SK-N-SH (cell line): ENCODE measurements around the gene PRELP. TPM values are rescaled to one million over a fixed set of nuclear protein-coding genes. Genes with fewer than 3 reads are reported as not detected.

Experiments used
- CTCF ChIA-PET: fragments of 300-600, 350-600 bp; formaldehyde crosslinking; extraction: SDS; loops from one replicate; lab custom pipeline; 2021; lab: Yijun Ruan, JAX
- POLR2A ChIA-PET: fragments of 350-600 bp; sonication (Branson Sonifier 250); formaldehyde crosslinking; extraction: SDS; loops from one replicate; lab custom pipeline; 2020; ENCODE audit warnings: antibody characterized with exemption, inconsistent platforms; lab: Yijun Ruan, JAX
- DNase-seq: peaks from one replicate; pipeline ENCODE4 v3.0.0; 2012
- H2AFZ ChIP-seq: fragments of 200-600 bp; sonication (generic); 2 replicates; pipeline ENCODE4 v1.8.1; 2016; ENCODE audit warnings: antibody characterized with exemption, mild to moderate bottlenecking, low read depth
- H3F3A ChIP-seq: fragments of 200-600 bp; sonication (generic); replicated peaks from 2 replicates; pipeline ENCODE3; 2016; ENCODE audit warnings: antibody characterized with exemption, mild to moderate bottlenecking; ENCODE audit not compliant: insufficient read depth
- H3K27ac ChIP-seq, 2 experiments: fragments of 200-500 bp in 1 of 2; fragments of 200-600 bp in 1 of 2; sonication (Bioruptor generic) in 1 of 2; sonication (generic), shearing (Covaris generic) in 1 of 2; 2 replicates each; pipeline versions ENCODE4 v1.5.1 to v1.6.1; 2014 to 2016; ENCODE audit warnings: low read depth in 2 of 2, inconsistent platforms in 1 of 2, low read length in 1 of 2, mild to moderate bottlenecking in 1 of 2, mixed read lengths in 1 of 2
- H3K27me3 ChIP-seq: fragments of 200-600 bp; sonication (generic), shearing (Covaris generic); 2 replicates; pipeline ENCODE4 v1.6.1; 2016; ENCODE audit warnings: mixed run types; ENCODE audit not compliant: insufficient read depth
- H3K36me3 ChIP-seq, 2 experiments: fragments of 200-500 bp in 1 of 2; fragments of 200-600 bp in 1 of 2; sonication (Bioruptor generic) in 1 of 2; sonication (generic) in 1 of 2; replicated peaks in 1 of 2; 2 replicates each; pipeline versions ENCODE3 to v1.5.1; 2014 to 2016; ENCODE audit warnings: low read length in 1 of 2, mild to moderate bottlenecking in 1 of 2; ENCODE audit not compliant: insufficient read depth in 2 of 2, control insufficient read depth in 1 of 2
- H3K4me1 ChIP-seq, 2 experiments: fragments of 200-500 bp in 1 of 2; fragments of 200-600 bp in 1 of 2; sonication (Bioruptor generic) in 1 of 2; sonication (generic), shearing (Covaris generic) in 1 of 2; 2 replicates each; pipeline versions ENCODE4 v1.5.1 to v1.6.1; 2014 to 2016; ENCODE audit warnings: low read depth in 1 of 2, low read length in 1 of 2, mixed run types in 1 of 2; ENCODE audit not compliant: insufficient read depth in 2 of 2, control insufficient read depth in 1 of 2
- H3K4me2 ChIP-seq: fragments of 200-600 bp; sonication (generic), shearing (Covaris generic); 2 replicates; pipeline ENCODE4 v1.6.1; 2017; ENCODE audit warnings: mixed run types
- H3K4me3 ChIP-seq, 2 experiments: fragments of 200-500 bp in 1 of 2; fragments of 200-600 bp in 1 of 2; sonication (Bioruptor generic) in 1 of 2; sonication (generic), shearing (Covaris generic) in 1 of 2; 2 replicates each; pipeline versions ENCODE4 v1.5.1 to v1.8.1; 2014 to 2016; ENCODE audit warnings: low read depth in 2 of 2, inconsistent platforms in 1 of 2, low read length in 1 of 2, mild to moderate bottlenecking in 1 of 2, mixed read lengths in 1 of 2, moderate library complexity in 1 of 2
- H3K79me2 ChIP-seq: fragments of 200-600 bp; sonication (generic); 2 replicates; pipeline ENCODE4 v1.8.1; 2017; ENCODE audit warnings: mild to moderate bottlenecking; ENCODE audit not compliant: insufficient read depth
- H3K9ac ChIP-seq: fragments of 200-600 bp; sonication (generic); 2 replicates; pipeline ENCODE4 v1.6.1; 2017; ENCODE audit warnings: mixed run types
- H3K9me2 ChIP-seq: fragments of 200-600 bp; sonication (generic); 2 replicates; pipeline ENCODE4 v1.6.1; 2017; ENCODE audit warnings: mixed run types
- H3K9me3 ChIP-seq: fragments of 200-600 bp; sonication (generic); 2 replicates; pipeline ENCODE4 v1.6.1; 2017; ENCODE audit warnings: mixed run types, mild to moderate bottlenecking, moderate library complexity
- H4K20me1 ChIP-seq: fragments of 200-600 bp; sonication (generic); 2 replicates; pipeline ENCODE4 v1.6.1; 2017; ENCODE audit warnings: mild to moderate bottlenecking, mixed run types; ENCODE audit not compliant: insufficient read depth
- ELF1 ChIP-seq: IDR thresholded peaks from 2 replicates; pipeline ENCODE4 v1.4.0; 2012
- EZH2phosphoT487 ChIP-seq: fragments of 200-600 bp; sonication (generic); IDR thresholded peaks from 2 replicates; pipeline ENCODE4 v1.6.1; 2017; ENCODE audit warnings: low read depth, mixed run types, mild to moderate bottlenecking, antibody characterized with exemption, moderate library complexity, borderline replicate concordance
- FOXJ3 ChIP-seq: sonication (generic); formaldehyde crosslinking; IDR thresholded peaks from 2 replicates; pipeline ENCODE4 v1.5.1; 2020; ENCODE audit warnings: mild to moderate bottlenecking, missing genetic modification reagents
- FOXM1 ChIP-seq: IDR thresholded peaks from 2 replicates; pipeline ENCODE4 v1.4.0; 2012; ENCODE audit warnings: low read depth, mild to moderate bottlenecking
- GABPA ChIP-seq: IDR thresholded peaks from 2 replicates; pipeline ENCODE4 v1.4.0; 2012; ENCODE audit warnings: low read depth, mild to moderate bottlenecking
- GATA2 ChIP-seq: sonication (generic); formaldehyde crosslinking; IDR thresholded peaks from 2 replicates; pipeline ENCODE4 v1.5.0; 2020; ENCODE audit warnings: mild to moderate bottlenecking, missing genetic modification reagents
- JUND ChIP-seq: IDR thresholded peaks from 2 replicates; pipeline ENCODE4 v1.4.0; 2012
- MAX ChIP-seq: IDR thresholded peaks from 2 replicates; pipeline ENCODE4 v1.4.0; 2012; ENCODE audit warnings: low read depth
- MXI1 ChIP-seq: IDR thresholded peaks from 2 replicates; pipeline ENCODE4 v1.6.1; 2012; ENCODE audit warnings: mild to moderate bottlenecking, low read depth, low read length, improper control_type of control experiment
- NRF1 ChIP-seq: IDR thresholded peaks from 2 replicates; pipeline ENCODE4 v1.6.1; 2012; ENCODE audit warnings: low read depth, mild to moderate bottlenecking, low read length
- PBX3 ChIP-seq: IDR thresholded peaks from 2 replicates; pipeline ENCODE4; 2012
- POLR2AphosphoS5 ChIP-seq: IDR thresholded peaks from 2 replicates; pipeline ENCODE4 v1.6.1; 2012; ENCODE audit warnings: low read depth, low read length
- RXRA ChIP-seq: IDR thresholded peaks from 2 replicates; pipeline ENCODE4 v1.4.0; 2012; ENCODE audit warnings: low read depth, mild to moderate bottlenecking, borderline replicate concordance
- TAF1 ChIP-seq: IDR thresholded peaks from 2 replicates; pipeline ENCODE4 v1.6.1; 2012; ENCODE audit warnings: low read depth, mild to moderate bottlenecking, low read length, moderate library complexity, borderline replicate concordance
- TEAD4 ChIP-seq: IDR thresholded peaks from 2 replicates; pipeline ENCODE4 v1.4.0; 2012; ENCODE audit warnings: mild to moderate bottlenecking, borderline replicate concordance; ENCODE audit not compliant: insufficient read depth
- USF1 ChIP-seq: IDR thresholded peaks from 2 replicates; pipeline ENCODE4 v1.4.0; 2012; ENCODE audit warnings: low read depth, borderline replicate concordance
- WGBS: methylation state at CpG from one replicate; pipeline ENCODE4 v1.1.6; 2017; ENCODE audit warnings: low lambda C conversion rate; 5-methylcytosine and 5-hydroxymethylcytosine counted together
- polyA plus RNA-seq, 3 experiments: library from polyadenylated mRNA; depleted of rRNA; stranded (reverse); fragments of >200 nt; gene quantifications; 2 replicates each; pipeline ENCODE4 v1.2.3, GENCODE V29; 2012

Gene PRELP
- polyA plus RNA-seq, 1 of the 3 experiments (the other 2 are of a cell fraction): 0.48 TPM

GRCh38 chr1:203470240-203470639, 5.4 kb upstream of the PRELP start:
- no peak overlapping the region for H3K9ac ChIP-seq
- POLR2A ChIA-PET: no interaction called here
- H3K4me1 ChIP-seq: peaks cover 0 to 10% of the 10 kb centered on the region in 2 experiments; a peak in 1 of 4 replicates
- no peaks in the 10 kb centered on the region for H3F3A ChIP-seq
- no peak overlapping the region for H3K27ac ChIP-seq
- CTCF ChIA-PET: interaction anchor here (0.8 to 1.4 kb wide), 4 partner anchors 18 to 128 kb away, joined by 3 to 4 read pairs (median 4); no protein-coding TSS in a partner anchor
- H3K4me3 ChIP-seq: no peak overlapping the region
- H3K27me3 ChIP-seq: no peaks in the 10 kb centered on the region
- no peak for TF ChIP-seq GABPA
- no peak for TF ChIP-seq MAX
- TF ChIP-seq FOXJ3: no peak
- no peak for TF ChIP-seq MXI1
- TF ChIP-seq NRF1: no peak
- TF ChIP-seq FOXM1: no peak
- no peak for TF ChIP-seq TEAD4
- no peak for TF ChIP-seq RXRA
- no peak for TF ChIP-seq TAF1
- TF ChIP-seq EZH2phosphoT487: no peak
- no peak for TF ChIP-seq POLR2AphosphoS5
- TF ChIP-seq ELF1: no peak
- no peak for TF ChIP-seq GATA2 (CRISPR knock-in tag)
- no peak for TF ChIP-seq JUND
- no peaks in the 10 kb centered on the region for H4K20me1 ChIP-seq
- no peaks in the 10 kb centered on the region for H3K9me3 ChIP-seq
- H3K79me2 ChIP-seq: no peaks in the 10 kb centered on the region
- WGBS: 54% methylated on average over 2 of the region's 5 CpGs
- no peak overlapping the region for H3K4me2 ChIP-seq
- no peak for DNase-seq
- no peak overlapping the region for H2AFZ ChIP-seq
- H3K9me2 ChIP-seq: no peaks in the 10 kb centered on the region
- no peaks in the 10 kb centered on the region for H3K36me3 ChIP-seq

GRCh38 chr1:203471841-203472240, 3.8 kb upstream of the PRELP start:
- Histone ChIP-seq H3K79me2 (no peaks in the 10 kb centered on the region), H3K4me2 (no peak overlapping the region)
- no peak for TF ChIP-seq USF1
- no peak for TF ChIP-seq PBX3
- TF ChIP-seq, all 33 proteins: peak for 0
- H3K9me2 ChIP-seq: no peaks in the 10 kb centered on the region
- H3K9me3 ChIP-seq: no peaks in the 10 kb centered on the region
- no peaks in the 10 kb centered on the region for H3F3A ChIP-seq
- no peak for DNase-seq
- 59% methylated on average over 4 of the region's 6 CpGs for WGBS
- H3K4me3 ChIP-seq: no peak overlapping the region
- POLR2A ChIA-PET: no interaction called here
- peaks cover 0 to 6% of the 10 kb centered on the region in 2 experiments; a peak in 1 of 4 replicates for H3K4me1 ChIP-seq
- H2AFZ ChIP-seq: no peak overlapping the region
- H3K36me3 ChIP-seq: no peaks in the 10 kb centered on the region
- CTCF ChIA-PET: interaction anchor here (0.7 to 1.5 kb wide), 6 partner anchors 9 to 135 kb away, joined by 3 to 6 read pairs (median 4); partner anchors contain the start of gene OPTC
- H3K27me3 ChIP-seq: no peaks in the 10 kb centered on the region
- H4K20me1 ChIP-seq: no peaks in the 10 kb centered on the region
- no peak overlapping the region for H3K27ac ChIP-seq
- H3K9ac ChIP-seq: no peak overlapping the region
